Chondrocyte (in vitro differentiated cells): ENCODE data around the gene KRT84. TPM values are rescaled to one million over a fixed set of nuclear protein-coding genes. Genes with fewer than 3 reads are reported as not detected.

Source experiments
- DNase-seq: peaks from one replicate; pipeline ENCODE4 v3.0.0; 2021; ENCODE audit warnings: mixed read lengths, low spot score
- H3K27ac Mint-ChIP-seq: one replicate; pipeline ENCODE4 v1.8.0; 2021; ENCODE audit warnings: mild to moderate bottlenecking, moderate library complexity, mixed read lengths; ENCODE audit not compliant: unreplicated experiment
- H3K27me3 Mint-ChIP-seq: 2 replicates; pipeline ENCODE4 v1.8.0; 2021; ENCODE audit warnings: low read depth, mixed read lengths
- H3K36me3 Mint-ChIP-seq: 2 replicates; pipeline ENCODE4 v1.8.0; 2021; ENCODE audit warnings: low read depth, mixed read lengths
- H3K4me1 Mint-ChIP-seq: 2 replicates; pipeline ENCODE4 v1.8.0; 2021; ENCODE audit warnings: low read depth, mild to moderate bottlenecking, mixed read lengths
- H3K4me3 Mint-ChIP-seq: one replicate; pipeline ENCODE4 v1.8.0; 2021; ENCODE audit warnings: mild to moderate bottlenecking, moderate library complexity, mixed read lengths; ENCODE audit not compliant: unreplicated experiment
- H3K9me3 Mint-ChIP-seq: 2 replicates; pipeline ENCODE4 v1.8.0; 2021; ENCODE audit warnings: low read depth, mixed read lengths
- total RNA-seq: library from RNA; stranded (reverse); gene quantifications from 3 replicates; pipeline ENCODE4 v1.2.1, GENCODE V29; 2021
- TF ChIP-seq, protein P1 (sequence below): fragments of 200-600 bp; sonication (generic); IDR thresholded peaks from 2 replicates; pipeline ENCODE4 v1.5.0; 2021; ENCODE audit warnings: antibody characterized with exemption, mild to moderate bottlenecking, moderate library complexity

Gene KRT84
- total RNA-seq, 1 donor from 2014 or later: not detected

DNA sequence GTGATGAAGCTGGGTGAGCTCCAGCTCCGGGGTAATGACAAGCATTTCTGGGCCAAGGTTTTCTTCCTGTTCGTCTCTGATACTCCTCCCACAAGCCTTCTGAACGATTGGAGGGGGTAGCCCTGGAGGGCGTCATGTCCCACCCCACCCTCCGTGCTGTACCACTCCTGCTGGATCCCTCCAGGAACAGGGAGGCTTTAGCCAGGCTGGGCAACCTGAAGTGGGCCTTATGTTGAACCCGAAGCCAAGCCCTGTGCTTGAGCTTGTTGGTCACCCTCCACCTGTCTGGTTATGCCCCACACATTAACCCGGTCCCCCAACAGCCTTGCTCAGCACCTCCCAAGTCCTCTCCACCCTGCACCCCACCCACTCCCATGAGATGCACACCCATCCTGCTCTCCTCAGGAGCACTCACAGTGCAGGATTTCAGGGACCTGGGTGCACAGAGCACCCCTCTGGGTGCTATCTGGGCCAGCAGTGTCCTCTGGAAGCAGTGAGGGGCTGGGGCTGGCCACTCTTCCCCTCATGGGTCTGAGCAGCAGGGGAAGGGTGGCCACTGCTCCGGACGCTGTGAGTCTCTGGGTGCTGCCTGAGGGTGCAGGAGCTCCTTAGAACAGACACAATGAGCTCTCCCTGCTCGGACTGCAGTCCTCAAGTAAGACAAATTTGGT lies 57.5 kb downstream of the KRT84 start:
- H3K4me1 Mint-ChIP-seq: peaks cover 6% of the 10 kb centered on the region
- no peaks in the 10 kb centered on the region for H3K36me3 Mint-ChIP-seq
- H3K9me3 Mint-ChIP-seq: no peaks in the 10 kb centered on the region
- peak; percentile 59 for DNase-seq
- TF ChIP-seq, protein P1, sequence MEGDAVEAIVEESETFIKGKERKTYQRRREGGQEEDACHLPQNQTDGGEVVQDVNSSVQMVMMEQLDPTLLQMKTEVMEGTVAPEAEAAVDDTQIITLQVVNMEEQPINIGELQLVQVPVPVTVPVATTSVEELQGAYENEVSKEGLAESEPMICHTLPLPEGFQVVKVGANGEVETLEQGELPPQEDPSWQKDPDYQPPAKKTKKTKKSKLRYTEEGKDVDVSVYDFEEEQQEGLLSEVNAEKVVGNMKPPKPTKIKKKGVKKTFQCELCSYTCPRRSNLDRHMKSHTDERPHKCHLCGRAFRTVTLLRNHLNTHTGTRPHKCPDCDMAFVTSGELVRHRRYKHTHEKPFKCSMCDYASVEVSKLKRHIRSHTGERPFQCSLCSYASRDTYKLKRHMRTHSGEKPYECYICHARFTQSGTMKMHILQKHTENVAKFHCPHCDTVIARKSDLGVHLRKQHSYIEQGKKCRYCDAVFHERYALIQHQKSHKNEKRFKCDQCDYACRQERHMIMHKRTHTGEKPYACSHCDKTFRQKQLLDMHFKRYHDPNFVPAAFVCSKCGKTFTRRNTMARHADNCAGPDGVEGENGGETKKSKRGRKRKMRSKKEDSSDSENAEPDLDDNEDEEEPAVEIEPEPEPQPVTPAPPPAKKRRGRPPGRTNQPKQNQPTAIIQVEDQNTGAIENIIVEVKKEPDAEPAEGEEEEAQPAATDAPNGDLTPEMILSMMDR: no peak
- no peak overlapping the region for H3K27ac Mint-ChIP-seq
- H3K4me3 Mint-ChIP-seq: no peak overlapping the region
- peaks cover 17% of the 10 kb centered on the region for H3K27me3 Mint-ChIP-seq

Other genes starting within 250 kb of the KRT84 start
- gene KRT80, start 193.6 kb downstream of the KRT84 start, total RNA-seq: 10.7 to 17.0 TPM (median 12.1 TPM) in 3 replicates
- gene KRT7, start 152.4 kb downstream of the KRT84 start, total RNA-seq: 187 to 277 TPM (median 266 TPM) in 3 replicates
- gene KRT86, start 111.0 kb downstream of the KRT84 start, total RNA-seq: 0.44 to 0.92 TPM (median 0.67 TPM) in 3 replicates
- gene KRT81, start 94.1 kb downstream of the KRT84 start, total RNA-seq: 1.1 to 2.2 TPM (median 1.3 TPM) in 3 replicates
- not detected in 3 replicates for gene KRT83, start 64.3 kb downstream of the KRT84 start, total RNA-seq
- gene KRT85, start 18.2 kb downstream of the KRT84 start, total RNA-seq: not detected in 3 replicates
- not detected in 3 replicates for gene KRT82, start 20.7 kb upstream of the KRT84 start, total RNA-seq
- not detected in 3 replicates for gene KRT75, start 48.7 kb upstream of the KRT84 start, total RNA-seq
- not detected in 3 replicates for gene KRT6B, start 66.5 kb upstream of the KRT84 start, total RNA-seq
- not detected in 3 replicates for gene KRT6C, start 88.2 kb upstream of the KRT84 start, total RNA-seq
- gene KRT6A, start 107.6 kb upstream of the KRT84 start, total RNA-seq: not detected in 3 replicates
- not detected in 3 replicates for gene KRT5, start 134.7 kb upstream of the KRT84 start, total RNA-seq
- not detected in 3 replicates for gene KRT71, start 167.5 kb upstream of the KRT84 start, total RNA-seq
- gene KRT74, start 188.2 kb upstream of the KRT84 start, total RNA-seq: not detected in 3 replicates
- not detected in 3 replicates for gene KRT72, start 215.8 kb upstream of the KRT84 start, total RNA-seq
- gene KRT73, start 232.9 kb upstream of the KRT84 start, total RNA-seq: not detected in 3 replicates